H1 (cell line): ENCODE measurements around the gene MACROD2. TPM values are rescaled to one million over a fixed set of nuclear protein-coding genes. Genes with fewer than 3 reads are reported as not detected.

Experiments used
- CTCF ChIA-PET: fragments of 300-600 bp; sonication (Branson Sonifier 250); formaldehyde crosslinking; loops from one replicate; lab custom pipeline; 2021; ENCODE audit not compliant: partially characterized antibody; lab: Charles Lee
- POLR2A ChIA-PET: fragments of 300-600 bp; sonication (Branson Sonifier 250); formaldehyde crosslinking; loops from one replicate; lab custom pipeline; 2021; ENCODE audit warnings: inconsistent platforms; ENCODE audit not compliant: partially characterized antibody; lab: Charles Lee
- DNase-seq, 2 experiments: peaks; one replicate each; pipeline versions ENCODE4 v3.0.0 to v3.0.0-alpha.2; 2010 to 2022; ENCODE audit warnings: low spot score in 2 of 2, low read depth in 1 of 2, mixed read lengths in 1 of 2
- FAIRE-seq: peaks from 2 replicates; lab custom pipeline; 2011; peaks lifted over from hg19 to GRCh38; lab: Jason Lieb, UNC
- H2AFZ ChIP-seq: 2 replicates; pipeline ENCODE4 v1.8.1; 2012; ENCODE audit warnings: low read length, inconsistent platforms
- H2AK5ac ChIP-seq: 2 replicates; pipeline ENCODE4 v1.6.1; 2013; ENCODE audit warnings: low read depth, low read length
- H2BK120ac ChIP-seq: replicated peaks from 2 replicates; pipeline ENCODE3; 2013; ENCODE audit warnings: low read depth, low read length, inconsistent platforms
- H2BK12ac ChIP-seq: 2 replicates; pipeline ENCODE4 v1.6.1; 2013; ENCODE audit warnings: low read depth, low read length
- H2BK15ac ChIP-seq: 2 replicates; pipeline ENCODE4 v1.6.1; 2013; ENCODE audit warnings: low read length
- H2BK20ac ChIP-seq: 2 replicates; pipeline ENCODE4 v1.6.1; 2013; ENCODE audit warnings: low read length
- H2BK5ac ChIP-seq: 2 replicates; pipeline ENCODE4 v1.6.1; 2013; ENCODE audit warnings: low read depth, low read length
- H3K14ac ChIP-seq: 2 replicates; pipeline ENCODE4 v1.6.1; 2013; ENCODE audit warnings: inconsistent platforms; ENCODE audit not compliant: insufficient read length
- H3K18ac ChIP-seq: 2 replicates; pipeline ENCODE4 v1.6.1; 2013; ENCODE audit warnings: low read length; ENCODE audit errors: extremely low read depth
- H3K23ac ChIP-seq: 2 replicates; pipeline ENCODE4 v1.6.1; 2013; ENCODE audit warnings: inconsistent platforms; ENCODE audit not compliant: insufficient read length
- H3K23me2 ChIP-seq: 2 replicates; pipeline ENCODE4 v1.6.1; 2013; ENCODE audit warnings: low read depth, low read length
- H3K27ac ChIP-seq: 2 replicates; pipeline ENCODE4 v1.6.1; 2011; ENCODE audit warnings: low read depth, low read length, inconsistent platforms
- H3K27me3 ChIP-seq, 4 experiments: replicated peaks in 1 of 4; 1 replicate in 1 of 4; 2 replicates in 3 of 4; pipeline versions ENCODE4 v1.6.1 to v1.8.1; 2011 to 2013; ENCODE audit warnings: low read length in 3 of 4, mild to moderate bottlenecking in 3 of 4, inconsistent platforms in 2 of 4, mixed read lengths in 2 of 4, moderate library complexity in 1 of 4; ENCODE audit not compliant: control insufficient read depth in 3 of 4, insufficient read depth in 3 of 4; ENCODE audit errors: extremely low read depth in 1 of 4
- H3K36me3 ChIP-seq, 4 experiments: 2 replicates each; pipeline versions ENCODE4 v1.6.1 to v1.8.1; 2011 to 2013; ENCODE audit warnings: mild to moderate bottlenecking in 4 of 4, low read length in 3 of 4, moderate library complexity in 2 of 4, control low read depth in 1 of 4, inconsistent platforms in 1 of 4; ENCODE audit not compliant: insufficient read depth in 4 of 4, control insufficient read depth in 2 of 4
- H3K4ac ChIP-seq: replicated peaks from 2 replicates; pipeline ENCODE3; 2013; ENCODE audit warnings: low read length, low read depth, mixed read lengths, inconsistent platforms; ENCODE audit not compliant: insufficient read length
- H3K4me1 ChIP-seq, 4 experiments: replicated peaks in 1 of 4; 1 replicate in 1 of 4; 2 replicates in 3 of 4; pipeline versions ENCODE4 v1.6.1 to v1.8.1; 2011 to 2013; ENCODE audit warnings: low read length in 3 of 4, inconsistent platforms in 2 of 4, mixed read lengths in 1 of 4; ENCODE audit not compliant: insufficient read depth in 4 of 4, control insufficient read depth in 3 of 4
- H3K4me2 ChIP-seq, 2 experiments: 2 replicates each; pipeline versions ENCODE4 v1.6.1 to v1.8.1; 2011 to 2013; ENCODE audit warnings: low read depth in 2 of 2, low read length in 2 of 2, control low read depth in 1 of 2, inconsistent platforms in 1 of 2, mild to moderate bottlenecking in 1 of 2; ENCODE audit not compliant: insufficient read depth in 1 of 2
- H3K4me3 ChIP-seq, 4 experiments: fragments of 200-600, 300-600 bp in 1 of 4; sonication (generic), shearing (Covaris generic), sonication (Bioruptor Twin) in 1 of 4; 2 replicates each; pipeline versions ENCODE4 v1.5.1 to v1.8.1; 2011 to 2016; ENCODE audit warnings: low read length in 4 of 4, low read depth in 3 of 4, control low read depth in 2 of 4, inconsistent platforms in 2 of 4, mild to moderate bottlenecking in 2 of 4, mixed read lengths in 1 of 4, moderate library complexity in 1 of 4; ENCODE audit not compliant: insufficient read depth in 2 of 4; ENCODE audit errors: extremely low read depth in 1 of 4
- H3K56ac ChIP-seq: replicated peaks from 2 replicates; pipeline ENCODE3; 2013; ENCODE audit warnings: low read depth, mild to moderate bottlenecking, mixed read lengths, low read length, inconsistent platforms; ENCODE audit not compliant: insufficient read length
- H3K79me1 ChIP-seq: 2 replicates; pipeline ENCODE4 v1.6.1; 2013; ENCODE audit warnings: low read depth, low read length, control low read depth
- H3K79me2 ChIP-seq, 2 experiments: 2 replicates each; pipeline versions ENCODE4 v1.6.1 to v1.8.1; 2012 to 2013; ENCODE audit warnings: low read length in 2 of 2, mild to moderate bottlenecking in 2 of 2, inconsistent platforms in 1 of 2; ENCODE audit not compliant: insufficient read depth in 2 of 2, control insufficient read depth in 1 of 2
- H3K9ac ChIP-seq, 4 experiments: replicated peaks in 1 of 4; 1 replicate in 1 of 4; 2 replicates in 3 of 4; pipeline versions ENCODE4 v1.6.1 to v1.8.1; 2011 to 2013; ENCODE audit warnings: low read depth in 3 of 4, low read length in 3 of 4, control low read depth in 2 of 4, mild to moderate bottlenecking in 2 of 4, moderate library complexity in 2 of 4, inconsistent platforms in 1 of 4; ENCODE audit errors: extremely low read depth in 1 of 4
- H3K9me3 ChIP-seq, 2 experiments: 2 replicates each; pipeline versions ENCODE4 v1.6.1 to v1.8.1; 2012 to 2013; ENCODE audit warnings: mild to moderate bottlenecking in 2 of 2, moderate library complexity in 2 of 2, control low read depth in 1 of 2, inconsistent platforms in 1 of 2, low read depth in 1 of 2, low read length in 1 of 2, mixed read lengths in 1 of 2; ENCODE audit not compliant: insufficient read depth in 2 of 2
- H4K20me1 ChIP-seq, 2 experiments: replicated peaks in 1 of 2; 2 replicates each; pipeline versions ENCODE3 to v1.8.1; 2011 to 2013; ENCODE audit warnings: inconsistent platforms in 2 of 2, low read length in 2 of 2, mild to moderate bottlenecking in 1 of 2; ENCODE audit not compliant: insufficient read depth in 2 of 2, control insufficient read depth in 1 of 2
- H4K5ac ChIP-seq: 2 replicates; pipeline ENCODE4 v1.6.1; 2013; ENCODE audit warnings: low read length, low read depth, mixed read lengths, inconsistent platforms; ENCODE audit not compliant: insufficient read length
- H4K8ac ChIP-seq: 2 replicates; pipeline ENCODE4 v1.8.0; 2013; ENCODE audit warnings: mild to moderate bottlenecking, moderate library complexity, low read length, inconsistent platforms; ENCODE audit not compliant: insufficient read depth; ENCODE audit errors: extremely low read depth
- H4K91ac ChIP-seq: replicated peaks from 2 replicates; pipeline ENCODE3; 2013; ENCODE audit warnings: low read length, mixed read lengths, inconsistent platforms; ENCODE audit not compliant: insufficient read length
- ASH2L ChIP-seq: fragments of 200-600, 300-600 bp; sonication (generic); IDR thresholded peaks from one replicate; pipeline ENCODE4 v1.7.1; 2017; ENCODE audit warnings: low read length
- CBX5 ChIP-seq: fragments of 300-800, 300-1000 bp; sonication (generic); IDR thresholded peaks from 2 replicates; pipeline ENCODE4 v1.7.1; 2016; ENCODE audit warnings: antibody characterized with exemption, low read length, low read depth
- CEBPB ChIP-seq: IDR thresholded peaks from 2 replicates; pipeline ENCODE4 v1.6.1; 2012; ENCODE audit warnings: low read depth, low read length
- CHD1 ChIP-seq: IDR thresholded peaks from 2 replicates; pipeline ENCODE4 v1.6.1; 2012; ENCODE audit warnings: low read depth, low read length, improper control_type of control experiment
- E2F6 ChIP-seq: IDR thresholded peaks from 2 replicates; pipeline ENCODE4 v1.6.1; 2012; ENCODE audit warnings: inconsistent platforms
- EZH2 ChIP-seq: fragments of 200-600 bp; sonication (generic); IDR thresholded peaks from 2 replicates; pipeline ENCODE4 v1.7.1; 2012; ENCODE audit warnings: low read depth, mild to moderate bottlenecking, moderate library complexity, low read length, inconsistent platforms; ENCODE audit not compliant: severe bottlenecking
- HDAC6 ChIP-seq: IDR thresholded peaks from one replicate; pipeline ENCODE4 v1.7.1; 2012; ENCODE audit warnings: low read depth, mild to moderate bottlenecking, inconsistent platforms, low read length, moderate library complexity
- KDM5A ChIP-seq: fragments of 200-600 bp; IDR thresholded peaks from 2 replicates; pipeline ENCODE4 v1.7.1; 2012; ENCODE audit warnings: mild to moderate bottlenecking, low read length, inconsistent platforms, mixed read lengths
- NRF1 ChIP-seq: IDR thresholded peaks from 2 replicates; pipeline ENCODE4 v1.6.1; 2011; ENCODE audit warnings: mild to moderate bottlenecking, low read depth, low read length, improper control_type of control experiment
- SP2 ChIP-seq: IDR thresholded peaks from 2 replicates; pipeline ENCODE4 v1.6.1; 2012; ENCODE audit warnings: mild to moderate bottlenecking, low read length, inconsistent platforms
- USF2 ChIP-seq: IDR thresholded peaks from 2 replicates; pipeline ENCODE4 v1.6.1; 2011; ENCODE audit warnings: low read length, improper control_type of control experiment
- WGBS, 2 experiments: shearing (Covaris generic) in 1 of 2; methylation state at CpG; one replicate each; pipeline versions ENCODE4 v1.1.6 to v1.1.7; 2013 to 2015; ENCODE audit warnings: low lambda C conversion rate in 2 of 2, mixed read lengths in 2 of 2, inconsistent platforms in 1 of 2, low coverage in 1 of 2, missing lambda C conversion rate in 1 of 2; ENCODE audit not compliant: insufficient replicate concordance in 2 of 2, insufficient coverage in 1 of 2, insufficient read length in 1 of 2; ENCODE audit errors: extremely low coverage in 1 of 2, missing lambda C conversion rate in 1 of 2; 5-methylcytosine and 5-hydroxymethylcytosine counted together
- polyA plus RNA-seq, 7 experiments: library from polyadenylated mRNA; depleted of rRNA in 3 of 7; stranded (reverse) in 5 of 7; unstranded in 2 of 7; fragments of >200 nt in 5 of 7; fragments of 200-250 nt in 2 of 7; gene quantifications; 1 replicate in 5 of 7; 2 replicates in 1 of 7; 4 replicates in 1 of 7; pipeline versions ENCODE4 v1.2.1 to v1.2.3, GENCODE V29; 2011 to 2013; ENCODE audit warnings: missing spikeins in 2 of 7, mixed read lengths in 2 of 7
- total RNA-seq: library from RNA; stranded (reverse); fragmentation: NEBNext Ultra II Directional; extraction: Animal tissue kit (Norgen Biotek cat#: 25700); gene quantifications from 2 replicates; pipeline ENCODE4 v1.2.1, GENCODE V29; 2021

Gene MACROD2
- total and polyA plus RNA-seq, 2 of the 8 experiments (the other 6 are each of a cell fraction or from before 2014, with no cell fraction given), result 0.70 to 3.9 TPM

DNA sequence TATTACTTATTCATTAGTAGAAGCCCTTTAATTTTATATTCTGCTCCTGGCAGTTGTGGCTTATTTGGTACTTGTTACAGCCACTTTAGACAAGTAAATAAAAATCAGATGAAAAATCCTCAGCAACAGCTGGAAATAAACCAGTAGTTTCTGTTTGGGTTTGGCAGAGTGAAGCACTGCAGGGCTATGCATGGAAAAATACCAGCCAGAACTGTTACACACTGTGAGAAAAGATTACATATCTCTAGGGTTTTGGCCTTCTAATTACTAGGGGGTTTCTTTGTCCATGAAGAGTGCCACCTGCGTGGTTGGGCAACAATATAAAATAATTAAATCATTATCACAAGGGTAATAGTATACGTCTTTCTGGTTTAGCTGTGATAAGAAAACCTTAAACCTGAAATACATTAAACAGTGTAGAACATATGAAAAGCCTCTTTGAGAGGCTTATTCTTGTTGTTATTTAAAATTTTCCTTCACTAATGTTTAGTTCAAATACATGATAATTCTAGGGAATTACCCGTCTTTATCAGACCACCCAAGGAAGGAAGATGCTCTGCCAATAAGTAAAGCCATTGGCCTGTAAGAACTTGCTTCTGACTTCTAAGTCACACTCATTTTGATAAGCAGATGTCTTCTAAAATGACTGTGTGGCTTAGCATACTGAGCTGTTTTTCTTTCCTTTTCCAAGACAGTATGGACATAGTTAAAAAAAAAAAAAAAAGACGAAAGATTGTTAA, 662.1 kb downstream of the MACROD2 start:
- H3K79me2 ChIP-seq, result no peaks in the 10 kb centered on the region
- H4K91ac ChIP-seq, result no peak overlapping the region
- no peak overlapping the region for H2AFZ ChIP-seq
- CTCF ChIA-PET, result no interaction called here
- H3K4me1 ChIP-seq, result no peaks in the 10 kb centered on the region
- no peaks in the 10 kb centered on the region for H3K27me3 ChIP-seq
- no peak overlapping the region for H4K8ac ChIP-seq
- no peak overlapping the region for H3K4me3 ChIP-seq
- H3K18ac ChIP-seq, result no peak overlapping the region
- no peaks in the 10 kb centered on the region for H3K79me1 ChIP-seq
- no peak overlapping the region for H3K14ac ChIP-seq
- H3K56ac ChIP-seq, result no peak overlapping the region
- H2AK5ac ChIP-seq, result no peak overlapping the region
- H4K5ac ChIP-seq, result no peak overlapping the region
- no peak overlapping the region for H3K4me2 ChIP-seq
- no peak overlapping the region for H2BK12ac ChIP-seq
- H3K9ac ChIP-seq, result no peak overlapping the region
- no peak overlapping the region for H2BK15ac ChIP-seq
- no peaks in the 10 kb centered on the region for H3K36me3 ChIP-seq
- no peak overlapping the region for H2BK5ac ChIP-seq
- H4K20me1 ChIP-seq, result no peaks in the 10 kb centered on the region
- POLR2A ChIA-PET, result no interaction called here
- H3K9me3 ChIP-seq, result no peaks in the 10 kb centered on the region
- H2BK120ac ChIP-seq, result no peak overlapping the region
- no peaks in the 10 kb centered on the region for H3K23me2 ChIP-seq
- no peak overlapping the region for H3K4ac ChIP-seq
- WGBS, 2 experiments, result 76% methylated on average over 4 of the region's 4 CpGs; no CpG with 5 or more reads in 1 of the 2 experiments
- H3K23ac ChIP-seq, result no peak overlapping the region
- no peak for DNase-seq
- H3K27ac ChIP-seq, result no peak overlapping the region
- no peak for FAIRE-seq
- no peak overlapping the region for H2BK20ac ChIP-seq
- TF ChIP-seq ASH2L, result no peak
- no peak for TF ChIP-seq CBX5
- no peak for TF ChIP-seq SP2
- no peak for TF ChIP-seq NRF1
- no peak for TF ChIP-seq CHD1
- TF ChIP-seq CEBPB, result no peak
- no peak for TF ChIP-seq USF2
- no peak for TF ChIP-seq KDM5A
- no peak for TF ChIP-seq E2F6
- TF ChIP-seq EZH2, result no peak
- no peak for TF ChIP-seq HDAC6
